Astrocyte of the spinal cord (primary cell): Measurements from ENCODE around the gene GSTK1.

Experiments
- DNase-seq: peaks from one replicate; pipeline ENCODE4 v3.0.0; 2011; ENCODE audit warnings: low read depth, low spot score
- H3K4me3 ChIP-seq: 2 replicates; pipeline ENCODE4 v1.5.1; 2011; ENCODE audit warnings: low read depth, mild to moderate bottlenecking, low read length, moderate library complexity
- in situ Hi-C: cut with HindIII; loops from 2 replicates; pipeline ENCODE4 v1.10.0; 2017; ENCODE audit warnings: low sequenced_read_pairs
- TF ChIP-seq, protein P1 (sequence below): IDR thresholded peaks from 2 replicates; pipeline ENCODE4 v1.5.1; 2012; ENCODE audit warnings: low read depth, mild to moderate bottlenecking, low read length, inconsistent platforms

The GSTK1 gene

DNA sequence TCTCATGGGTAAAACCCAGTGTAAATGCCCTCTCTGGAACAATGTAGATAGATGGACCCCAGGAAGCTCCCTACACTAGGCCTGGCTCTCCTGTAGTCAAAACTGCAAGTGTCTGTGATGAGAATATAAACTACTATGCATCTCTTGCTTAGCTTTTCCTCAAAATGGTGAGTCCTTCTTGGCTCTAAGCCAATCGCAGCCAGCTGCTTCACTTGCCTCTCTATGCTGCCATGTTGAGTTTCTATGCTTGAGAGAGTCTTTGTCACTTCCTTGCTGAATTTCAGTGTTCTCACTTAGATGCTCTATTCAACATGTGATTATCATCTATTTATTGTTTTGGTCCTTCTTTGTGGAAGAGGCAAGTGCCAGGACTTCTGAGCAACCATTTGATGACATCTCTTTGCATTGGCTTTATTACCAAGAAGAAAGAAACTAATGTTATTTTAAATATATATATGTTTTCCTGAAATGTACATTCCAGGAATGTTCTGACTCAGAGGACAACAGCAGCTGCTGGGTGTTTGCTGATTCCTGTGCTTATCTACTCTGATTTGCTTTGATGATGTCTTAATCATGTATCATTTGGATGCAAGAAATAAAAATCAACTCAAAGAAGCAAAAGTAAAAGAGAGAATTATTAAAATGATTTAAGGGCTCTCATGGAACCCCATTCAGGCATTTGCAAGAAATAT is 24.8 kb upstream of the GSTK1 start:
- TF ChIP-seq, protein P1, sequence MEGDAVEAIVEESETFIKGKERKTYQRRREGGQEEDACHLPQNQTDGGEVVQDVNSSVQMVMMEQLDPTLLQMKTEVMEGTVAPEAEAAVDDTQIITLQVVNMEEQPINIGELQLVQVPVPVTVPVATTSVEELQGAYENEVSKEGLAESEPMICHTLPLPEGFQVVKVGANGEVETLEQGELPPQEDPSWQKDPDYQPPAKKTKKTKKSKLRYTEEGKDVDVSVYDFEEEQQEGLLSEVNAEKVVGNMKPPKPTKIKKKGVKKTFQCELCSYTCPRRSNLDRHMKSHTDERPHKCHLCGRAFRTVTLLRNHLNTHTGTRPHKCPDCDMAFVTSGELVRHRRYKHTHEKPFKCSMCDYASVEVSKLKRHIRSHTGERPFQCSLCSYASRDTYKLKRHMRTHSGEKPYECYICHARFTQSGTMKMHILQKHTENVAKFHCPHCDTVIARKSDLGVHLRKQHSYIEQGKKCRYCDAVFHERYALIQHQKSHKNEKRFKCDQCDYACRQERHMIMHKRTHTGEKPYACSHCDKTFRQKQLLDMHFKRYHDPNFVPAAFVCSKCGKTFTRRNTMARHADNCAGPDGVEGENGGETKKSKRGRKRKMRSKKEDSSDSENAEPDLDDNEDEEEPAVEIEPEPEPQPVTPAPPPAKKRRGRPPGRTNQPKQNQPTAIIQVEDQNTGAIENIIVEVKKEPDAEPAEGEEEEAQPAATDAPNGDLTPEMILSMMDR: no peak
- H3K4me3 ChIP-seq: no peak overlapping the region
- in situ Hi-C loops: no loop called here
- DNase-seq: no peak

DNA sequence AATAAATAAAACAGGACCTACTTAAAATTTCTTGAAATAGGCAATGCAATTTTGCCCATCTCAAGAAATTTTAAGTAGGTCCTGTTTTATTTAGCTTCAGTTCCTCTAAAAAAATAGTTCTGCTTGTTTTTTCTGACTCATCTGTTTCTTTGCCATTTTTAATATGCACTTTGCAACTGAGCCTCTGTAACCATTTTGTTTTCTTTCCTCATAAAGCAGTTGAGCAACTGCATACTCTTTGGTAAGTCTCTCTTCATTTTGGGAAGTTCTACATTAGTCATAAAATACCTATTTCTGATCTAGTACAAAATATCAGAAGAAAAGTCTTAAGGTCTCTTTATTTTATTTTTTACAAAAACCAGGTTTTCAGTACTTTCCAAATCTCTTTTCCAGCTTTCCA is 23.4 kb upstream of the GSTK1 start:
- no peak overlapping the region for H3K4me3 ChIP-seq
- in situ Hi-C loops: no loop called here
- peak; percentile 36 for DNase-seq
- TF ChIP-seq, protein P1: no peak

DNA sequence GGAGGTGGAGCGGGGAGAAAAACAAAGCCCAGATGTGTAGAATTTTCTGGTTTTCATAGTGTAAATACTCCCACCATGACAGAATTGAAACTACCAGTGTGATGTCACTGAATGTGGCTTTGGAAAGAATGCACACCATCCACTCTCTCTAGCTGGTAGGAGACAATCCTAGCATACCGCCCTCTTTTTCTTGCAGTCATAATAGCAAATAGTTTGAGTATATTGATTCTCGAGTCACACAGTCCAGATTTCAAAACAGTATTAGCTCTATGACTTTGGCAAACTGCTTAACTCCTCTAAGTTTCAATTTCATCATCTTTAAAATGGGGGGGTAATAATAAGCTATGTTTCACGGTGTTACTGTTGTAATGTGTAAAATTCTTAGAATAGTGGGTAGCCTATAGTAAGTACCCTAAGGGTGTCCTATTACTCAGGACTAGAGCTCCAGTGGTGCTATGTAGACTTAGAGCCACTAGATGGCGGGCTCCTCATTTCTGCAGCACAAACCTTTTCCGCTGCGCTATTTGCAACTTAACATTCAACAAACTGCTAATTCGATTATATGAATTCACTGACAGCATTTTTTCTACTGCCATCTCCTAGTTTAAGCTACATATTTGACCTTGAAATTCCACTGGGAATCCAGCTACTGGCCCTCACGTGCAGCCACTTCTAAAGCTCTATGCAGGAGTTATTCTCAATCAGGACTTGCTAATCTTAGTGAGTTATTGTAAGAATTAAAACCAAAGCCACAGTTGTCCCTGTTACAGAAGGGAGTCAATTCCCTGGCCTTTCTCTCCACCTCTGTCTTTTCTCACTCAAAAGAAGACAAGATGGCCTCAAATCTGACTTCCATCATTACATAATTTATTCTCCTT is 22.7 kb upstream of the GSTK1 start:
- in situ Hi-C loops: no loop called here
- no peak overlapping the region for H3K4me3 ChIP-seq
- DNase-seq: peak; percentile 90
- TF ChIP-seq, protein P1: peak; percentile 92

DNA sequence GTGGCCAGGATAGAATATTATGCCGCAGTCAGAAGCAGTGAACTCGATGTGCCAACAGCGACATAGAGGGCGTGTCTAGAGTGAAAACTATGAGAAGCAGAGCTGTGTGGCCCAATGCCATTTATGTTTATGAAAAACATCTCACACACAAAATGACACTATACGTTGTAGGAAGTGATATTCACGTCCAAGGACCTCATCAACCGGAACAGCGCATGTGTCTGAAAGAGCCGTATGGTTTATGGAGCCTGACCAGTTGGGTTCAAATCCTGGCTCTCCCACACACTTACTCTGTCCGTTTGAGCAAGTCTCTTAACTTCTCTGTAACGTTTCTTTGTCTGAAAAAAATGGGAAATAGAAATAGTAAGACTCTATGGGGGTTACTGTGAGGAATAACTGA is 20.9 kb upstream of the GSTK1 start:
- H3K4me3 ChIP-seq: no peak overlapping the region
- in situ Hi-C loops: no loop called here
- no peak for DNase-seq
- TF ChIP-seq, protein P1: no peak

DNA sequence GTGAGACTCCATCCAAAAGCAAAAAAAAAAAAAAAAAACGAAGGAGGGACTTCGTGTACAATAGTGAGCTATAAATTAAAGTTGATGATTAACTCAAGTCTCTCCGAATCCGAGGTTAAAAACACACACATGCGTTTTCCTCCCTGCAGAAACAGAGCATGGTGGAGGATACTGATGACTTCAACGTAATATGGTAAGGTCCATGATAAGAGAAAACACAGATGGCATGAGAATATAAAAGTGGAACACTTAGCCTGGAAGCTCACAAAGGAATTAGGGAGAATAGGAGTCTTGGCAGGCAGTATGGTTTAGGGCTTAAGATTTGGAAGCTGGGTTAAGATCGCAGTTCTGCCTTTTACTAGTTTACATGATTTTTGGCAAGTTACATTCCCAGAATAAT is 20.1 kb upstream of the GSTK1 start:
- H3K4me3 ChIP-seq: no peak overlapping the region
- DNase-seq: no peak
- in situ Hi-C loops: no loop called here
- TF ChIP-seq, protein P1: no peak

DNA sequence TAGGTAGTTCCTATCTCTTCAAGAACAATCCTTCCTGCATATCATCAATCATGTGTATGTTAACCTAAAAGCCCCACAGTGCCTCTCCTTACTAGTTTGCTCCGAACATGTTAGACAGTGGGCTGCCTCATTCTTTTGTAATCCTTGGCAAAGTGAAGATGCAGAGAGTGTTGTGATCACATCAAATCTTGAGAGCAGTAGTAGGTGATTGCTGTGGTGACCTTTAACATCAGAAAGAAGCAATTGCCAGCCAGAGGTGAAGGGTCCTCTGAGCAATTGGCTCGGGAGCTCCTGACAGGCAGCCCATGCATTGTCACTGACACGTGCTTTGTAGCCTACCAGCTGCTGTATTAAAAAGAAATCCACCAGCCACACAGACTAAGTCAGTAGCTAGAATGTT is 19.6 kb upstream of the GSTK1 start:
- in situ Hi-C loops: no loop called here
- no peak overlapping the region for H3K4me3 ChIP-seq
- TF ChIP-seq, protein P1: no peak
- DNase-seq: no peak
